Measurements from ENCODE around the gene CPNE9. TPM values are rescaled to one million over a fixed set of nuclear protein-coding genes. Genes with fewer than 3 reads are reported as not detected.
A peak's percentile ranks its signal among the peaks of the same experiment; 100 is the strongest.

CPNE9 gene
- total RNA-seq, 6 donors from 2014 or later = 0.20 to 0.39 (median 0.30) TPM; not detected in 3

DNA sequence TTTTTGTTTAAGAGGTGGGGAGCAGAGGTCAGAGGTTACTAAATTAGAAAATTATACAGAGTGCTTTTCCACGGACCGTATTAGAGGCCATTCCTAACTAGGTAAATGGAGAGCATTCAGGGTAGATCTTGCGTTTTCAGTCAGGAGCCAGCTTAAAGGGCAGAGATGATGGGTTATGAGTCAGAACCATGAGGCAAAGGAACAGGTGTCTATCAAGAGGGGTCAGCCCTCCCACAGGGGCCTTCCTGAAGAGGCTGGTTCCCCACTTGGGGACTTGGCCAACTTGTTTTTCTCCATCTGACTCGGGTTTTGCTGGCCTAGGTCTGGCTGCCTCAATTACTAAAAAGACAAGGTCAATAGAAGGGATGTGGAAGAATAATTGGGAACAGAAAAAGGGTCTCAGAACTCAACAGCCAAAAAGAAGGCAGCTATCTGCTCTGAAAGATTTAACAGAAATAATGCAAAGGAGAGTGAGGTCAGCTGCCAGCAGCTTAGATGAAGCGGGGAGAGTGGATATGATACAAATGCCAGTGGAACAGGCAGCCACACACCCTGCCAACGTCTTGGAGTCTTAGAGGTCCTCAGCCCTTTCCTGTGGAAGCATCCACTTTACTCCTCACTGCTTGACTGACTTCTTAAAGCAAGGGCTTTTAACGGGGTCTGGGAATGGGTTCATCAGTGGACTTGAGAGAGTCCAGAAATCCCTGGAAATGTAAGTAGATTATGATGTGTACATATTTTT, 36.8 kb upstream of the CPNE9 start:
- DNase-seq (no peak), ATAC-seq (ENCODE audit: low FRiP score in 2 of 2) (no peak)
- Histone ChIP-seq H3K27ac (no peak overlapping the region), H3K27me3 (no peaks in the 10 kb centered on the region), H3K4me1 (peaks cover 6 to 18% (median 17%) of the 10 kb centered on the region in 4 donors), H3K4me3 (no peak overlapping the region), H3K9me3 (no peaks in the 10 kb centered on the region), H3K36me3 (peaks cover 26 to 100% (median 83%) of the 10 kb centered on the region in 4 donors)
- TF ChIP-seq, protein P1, sequence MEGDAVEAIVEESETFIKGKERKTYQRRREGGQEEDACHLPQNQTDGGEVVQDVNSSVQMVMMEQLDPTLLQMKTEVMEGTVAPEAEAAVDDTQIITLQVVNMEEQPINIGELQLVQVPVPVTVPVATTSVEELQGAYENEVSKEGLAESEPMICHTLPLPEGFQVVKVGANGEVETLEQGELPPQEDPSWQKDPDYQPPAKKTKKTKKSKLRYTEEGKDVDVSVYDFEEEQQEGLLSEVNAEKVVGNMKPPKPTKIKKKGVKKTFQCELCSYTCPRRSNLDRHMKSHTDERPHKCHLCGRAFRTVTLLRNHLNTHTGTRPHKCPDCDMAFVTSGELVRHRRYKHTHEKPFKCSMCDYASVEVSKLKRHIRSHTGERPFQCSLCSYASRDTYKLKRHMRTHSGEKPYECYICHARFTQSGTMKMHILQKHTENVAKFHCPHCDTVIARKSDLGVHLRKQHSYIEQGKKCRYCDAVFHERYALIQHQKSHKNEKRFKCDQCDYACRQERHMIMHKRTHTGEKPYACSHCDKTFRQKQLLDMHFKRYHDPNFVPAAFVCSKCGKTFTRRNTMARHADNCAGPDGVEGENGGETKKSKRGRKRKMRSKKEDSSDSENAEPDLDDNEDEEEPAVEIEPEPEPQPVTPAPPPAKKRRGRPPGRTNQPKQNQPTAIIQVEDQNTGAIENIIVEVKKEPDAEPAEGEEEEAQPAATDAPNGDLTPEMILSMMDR (IDR thresholded peaks at IDR 0.05) = no peak
- TF ChIP-seq POLR2AphosphoS5 (IDR thresholded peaks at IDR 0.05) (no peak), EP300 (IDR thresholded peaks at IDR 0.05) (no peak), POLR2A (IDR thresholded peaks at IDR 0.05) (no peak)
- 77 to 81% methylated on average over 7 of the region's 7 CpGs for WGBS, 2 donors

DNA sequence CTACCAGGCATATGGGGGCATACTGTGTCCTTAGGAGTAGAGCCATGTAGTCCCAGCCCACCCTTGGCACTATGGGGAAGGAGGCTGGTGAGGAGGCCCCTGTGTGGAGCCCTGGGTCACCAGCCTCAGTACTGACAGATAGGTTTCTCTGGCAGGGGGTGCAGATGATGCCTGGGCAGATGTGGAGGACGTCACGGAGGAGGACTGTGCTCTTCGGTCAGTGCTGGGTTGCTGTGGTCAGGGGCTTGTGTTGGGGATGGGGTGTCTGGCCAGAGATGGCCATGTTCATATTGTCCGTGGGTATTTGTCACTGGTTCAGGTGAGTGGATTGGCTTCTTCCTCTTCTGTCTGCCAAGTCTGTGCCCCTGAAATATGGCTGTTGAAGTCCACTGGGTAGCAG, 34.4 kb upstream of the CPNE9 start:
- peaks cover 33 to 100% (median 84%) of the 10 kb centered on the region in 4 donors for H3K36me3 ChIP-seq
- H3K27ac ChIP-seq = peak overlapping the region in 2 of 4 donors; percentile 13 to 23
- 92 to 100% methylated on average over 1 to 4 of the region's 4 CpGs for WGBS, 2 donors

DNA sequence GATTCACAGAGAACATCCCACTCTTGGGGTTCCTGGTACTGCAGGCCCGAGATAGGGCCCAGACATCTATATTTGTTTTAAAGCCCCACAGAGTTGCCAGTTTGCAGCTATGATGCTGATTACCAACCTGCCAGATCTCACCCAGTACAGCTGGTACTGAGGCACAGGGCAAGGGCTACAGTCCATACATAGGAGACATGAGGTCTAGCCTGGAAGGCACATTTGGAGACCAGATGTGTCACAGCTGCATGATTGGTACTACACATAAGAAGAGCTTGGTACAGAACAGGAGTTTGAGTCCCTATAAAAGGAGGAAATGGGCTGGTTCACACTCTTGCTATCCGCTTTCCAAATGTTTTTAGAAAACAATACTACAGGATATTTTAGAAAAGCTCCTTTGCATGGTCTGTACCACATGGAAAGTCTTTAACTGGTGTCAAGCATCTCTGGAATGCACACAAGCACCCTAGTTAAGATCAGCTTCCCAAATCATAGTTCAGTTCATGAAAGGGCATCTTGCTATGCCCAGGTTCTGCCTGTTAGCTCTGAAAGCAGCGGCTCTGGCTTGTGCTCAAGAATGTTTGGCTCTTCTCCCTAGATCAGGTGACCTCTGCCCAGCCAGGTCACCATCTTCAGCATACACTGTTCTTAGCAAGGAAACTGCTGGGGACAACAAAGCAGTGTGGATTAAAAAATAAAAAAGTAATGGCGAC, 33.8 kb upstream of the CPNE9 start:
- no peaks in the 10 kb centered on the region for H3K9me3 ChIP-seq
- H3K27me3 ChIP-seq = no peaks in the 10 kb centered on the region
- no peak overlapping the region for H3K4me3 ChIP-seq
- ATAC-seq (ENCODE audit: low FRiP score in 2 of 2) = peak; percentile 56 to 90
- peak overlapping the region in 2 of 4 donors; percentile 13 to 23 for H3K27ac ChIP-seq
- H3K4me1 ChIP-seq = peaks cover 6 to 18% (median 17%) of the 10 kb centered on the region in 4 donors
- DNase-seq = peak in 1 of 2 donors; percentile 71
- TF ChIP-seq POLR2AphosphoS5 (IDR thresholded peaks at IDR 0.05) (no peak), POLR2A (IDR thresholded peaks at IDR 0.05) (no peak), EP300 (IDR thresholded peaks at IDR 0.05) (no peak)
- TF ChIP-seq, protein P1 (IDR thresholded peaks at IDR 0.05) = no peak
- peaks cover 32 to 100% (median 86%) of the 10 kb centered on the region in 4 donors for H3K36me3 ChIP-seq
- 36 to 56% methylated on average over 3 to 4 of the region's 4 CpGs for WGBS, 2 donors

More for the DNA sequence above, 34.4 kb upstream of the CPNE9 start:
- H3K4me1 ChIP-seq = peaks cover 6 to 18% (median 17%) of the 10 kb centered on the region in 4 donors
- no peaks in the 10 kb centered on the region for H3K9me3 ChIP-seq
- H3K4me3 ChIP-seq = no peak overlapping the region
- ATAC-seq (ENCODE audit: low FRiP score in 2 of 2) (peak in 1 of 2 donors; percentile 13), DNase-seq (no peak)
- H3K27me3 ChIP-seq = no peaks in the 10 kb centered on the region
- TF ChIP-seq EP300 (IDR thresholded peaks at IDR 0.05) (no peak), POLR2AphosphoS5 (IDR thresholded peaks at IDR 0.05) (no peak), POLR2A (IDR thresholded peaks at IDR 0.05) (no peak)
- TF ChIP-seq, protein P1 (IDR thresholded peaks at IDR 0.05) = no peak

DNA sequence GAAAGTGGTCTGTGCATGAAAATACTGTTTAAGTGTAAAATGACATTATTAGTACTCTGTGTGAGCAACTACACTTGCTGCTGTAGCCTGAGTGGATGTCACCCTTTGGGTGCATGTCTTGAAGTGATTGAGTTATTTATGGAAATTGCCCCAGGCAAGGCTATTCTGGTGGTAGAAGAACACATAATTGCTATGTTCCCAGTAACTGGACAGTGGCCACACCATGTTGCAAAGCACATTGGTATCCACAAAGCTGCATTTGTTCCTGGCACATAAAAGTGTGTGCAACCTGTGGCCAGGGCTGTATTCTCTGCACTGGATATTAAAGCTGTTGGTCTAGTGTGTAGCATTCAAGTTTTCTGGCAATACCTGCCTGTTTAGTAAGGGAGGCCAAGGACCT, 30.6 kb upstream of the CPNE9 start:
- DNase-seq (no peak), ATAC-seq (ENCODE audit: low FRiP score in 2 of 2) (no peak)
- no peak overlapping the region for H3K4me3 ChIP-seq
- TF ChIP-seq POLR2AphosphoS5 (IDR thresholded peaks at IDR 0.05) = no peak
- TF ChIP-seq, protein P1 (IDR thresholded peaks at IDR 0.05) = no peak
- no peak for TF ChIP-seq POLR2A (IDR thresholded peaks at IDR 0.05)
- TF ChIP-seq EP300 (IDR thresholded peaks at IDR 0.05) = no peak
- H3K36me3 ChIP-seq = peaks cover 39 to 100% (median 87%) of the 10 kb centered on the region in 4 donors
- H3K27ac ChIP-seq = no peak overlapping the region
- no peaks in the 10 kb centered on the region for H3K27me3 ChIP-seq
- H3K4me1 ChIP-seq = peaks cover 6 to 18% (median 17%) of the 10 kb centered on the region in 4 donors
- no peaks in the 10 kb centered on the region for H3K9me3 ChIP-seq
